ENCODE data around the gene RBCK1. TPM values are rescaled to one million over a fixed set of nuclear protein-coding genes. Genes with fewer than 3 reads are reported as not detected.

The RBCK1 gene
- total RNA-seq, 2 experiments from 2014 or later = 133 to 146 TPM

DNA sequence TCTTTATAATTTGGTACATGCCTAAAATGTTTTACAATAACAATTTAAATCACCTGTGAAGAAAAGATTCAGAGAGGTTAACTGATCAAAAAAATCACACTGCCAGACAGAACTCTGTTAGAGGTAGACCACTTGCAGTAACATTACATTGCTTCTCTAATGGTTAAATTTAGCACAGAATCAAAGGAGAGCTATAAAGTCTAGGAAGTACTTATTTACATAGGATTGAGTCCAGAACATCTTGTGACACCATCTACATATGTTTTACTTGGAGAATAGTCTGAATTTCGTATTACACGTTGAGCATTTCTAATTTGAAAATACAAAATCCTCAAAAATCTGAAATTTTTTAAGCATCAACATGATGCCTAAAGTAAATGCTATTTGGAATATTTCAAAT lies 71.4 kb downstream of the RBCK1 start:
- Mint-ChIP-seq H3K27me3 (no peaks in the 10 kb centered on the region), H3K36me3 (ENCODE audit: low read depth) (peaks cover 54% of the 10 kb centered on the region), H3K27ac (no peak overlapping the region), H3K4me1 (peaks cover 16% of the 10 kb centered on the region), H3K4me3 (no peak overlapping the region), H3K9me3 (no peaks in the 10 kb centered on the region)
- CTCF ChIA-PET = interaction anchor here (1.2 to 5.9 kb wide), 6 partner anchors 10 to 149 kb away, joined by 3 to 46 read pairs (median 3); no protein-coding TSS in a partner anchor
- POLR2A ChIA-PET = no interaction called here
- no peak for DNase-seq

DNA sequence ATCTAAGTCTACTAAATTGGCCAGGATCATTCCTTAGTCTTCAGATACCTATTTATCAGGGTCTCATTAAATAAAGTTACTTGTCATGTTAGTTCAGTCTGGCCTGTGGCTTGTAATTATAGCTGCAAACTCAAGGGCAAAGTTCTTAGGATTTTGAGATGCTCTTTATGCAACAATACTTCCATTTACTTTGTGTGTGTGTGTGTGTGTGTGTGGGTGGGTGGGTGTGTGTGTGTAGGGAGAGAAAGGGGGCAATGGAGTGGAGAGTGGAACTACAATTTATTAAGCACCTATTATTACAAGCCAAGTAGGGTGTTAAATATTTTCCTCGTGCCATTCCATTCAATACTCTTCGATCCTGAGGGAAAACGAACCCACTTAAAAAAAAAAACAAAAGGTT lies 71.9 kb downstream of the RBCK1 start:
- Mint-ChIP-seq H3K27me3 (no peaks in the 10 kb centered on the region), H3K27ac (no peak overlapping the region), H3K36me3 (ENCODE audit: low read depth) (peaks cover 54% of the 10 kb centered on the region), H3K9me3 (no peaks in the 10 kb centered on the region), H3K4me3 (no peak overlapping the region), H3K4me1 (peaks cover 16% of the 10 kb centered on the region)
- CTCF ChIA-PET = interaction anchor here (1.2 to 5.9 kb wide), 3 partner anchors 42 to 125 kb away, joined by 3 to 46 read pairs (median 3); no protein-coding TSS in a partner anchor
- POLR2A ChIA-PET = no interaction called here
- DNase-seq = no peak

DNA sequence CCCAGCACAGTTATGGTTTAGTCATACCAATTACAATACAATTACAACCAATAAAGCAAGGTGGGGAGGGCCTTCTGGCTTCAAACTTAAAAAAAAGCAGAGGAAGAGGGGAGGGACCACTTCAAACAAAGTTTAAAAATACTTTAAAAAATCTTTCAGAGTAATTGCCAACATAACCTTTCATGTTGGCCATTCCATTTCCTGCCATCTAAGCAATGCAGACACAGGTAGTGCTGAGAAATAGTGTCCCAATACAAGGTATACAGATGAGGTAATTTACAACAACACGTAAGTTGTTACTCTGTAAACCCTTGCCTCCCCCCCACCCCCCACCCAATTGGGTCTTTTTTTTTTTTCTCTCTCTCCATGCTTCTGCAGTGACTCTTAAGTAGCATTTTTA lies 73.1 kb downstream of the RBCK1 start:
- CTCF ChIA-PET = interaction anchor here (1.5 to 5.9 kb wide), 2 partner anchors 119 to 126 kb away, joined by 3 to 46 read pairs; no protein-coding TSS in a partner anchor
- H3K9me3 Mint-ChIP-seq = no peaks in the 10 kb centered on the region
- no peak overlapping the region for H3K4me3 Mint-ChIP-seq
- DNase-seq = no peak
- H3K27me3 Mint-ChIP-seq = no peaks in the 10 kb centered on the region
- peaks cover 16% of the 10 kb centered on the region for H3K4me1 Mint-ChIP-seq
- peak overlapping the region; percentile 14 for H3K27ac Mint-ChIP-seq
- H3K36me3 Mint-ChIP-seq (ENCODE audit: low read depth) = peaks cover 62% of the 10 kb centered on the region
- POLR2A ChIA-PET = no interaction called here

Other genes starting within 250 kb of the RBCK1 start
- gene DEFB128, start 218.6 kb upstream of the RBCK1 start, total RNA-seq = not detected
- not detected for gene DEFB129, start 181.0 kb upstream of the RBCK1 start, total RNA-seq
- gene DEFB132, start 150.6 kb upstream of the RBCK1 start, total RNA-seq = not detected
- 1 to 10 TPM; 5.9 to 6.0 TPM for gene C20orf96, start 117.5 kb upstream of the RBCK1 start, total RNA-seq
- gene ZCCHC3, start 110.7 kb upstream of the RBCK1 start, total RNA-seq = 10 to 100 TPM; 23.5 to 23.9 TPM
- 1 to 10 TPM; 2.9 to 3.2 TPM for gene SOX12, start 82.7 kb upstream of the RBCK1 start, total RNA-seq
- gene NRSN2, start 61.2 kb upstream of the RBCK1 start, total RNA-seq = 1 to 10 TPM; 1.8 to 2.7 TPM
- gene TRIB3, start 27.5 kb upstream of the RBCK1 start, total RNA-seq = 10 to 100 TPM; 28.3 to 28.9 TPM
- gene TBC1D20, start 54.2 kb downstream of the RBCK1 start, total RNA-seq = 10 to 100 TPM; 27.0 to 28.1 TPM
- gene CSNK2A1, start 135.5 kb downstream of the RBCK1 start, total RNA-seq = 100 to 1,000 TPM; 101 to 111 TPM
- gene TCF15, start 202.0 kb downstream of the RBCK1 start, total RNA-seq = not detected
- gene SRXN1, start 244.9 kb downstream of the RBCK1 start, total RNA-seq = 10 to 100 TPM; 16.9 to 17.1 TPM